HL-60 (cell line): ENCODE data around the gene ACTR3C.
"Not testable (repeated sequence)": the region's sequence is repeated elsewhere in the genome, so short reads cannot be mapped to it uniquely, and the experiment has no call there.

Experiments
- POLR2AphosphoS5 ChIP-seq: IDR thresholded peaks from 2 replicates; pipeline ENCODE4 v1.6.1; 2012; ENCODE audit warnings: low read depth
- TF ChIP-seq, protein P1 (sequence below): IDR thresholded peaks from one replicate; pipeline ENCODE4 v1.5.1; 2011; ENCODE audit warnings: low read length, control low read depth, inconsistent platforms; ENCODE audit not compliant: insufficient read depth
- TF ChIP-seq, protein P2 (sequence below): IDR thresholded peaks from 2 replicates; pipeline ENCODE4 v1.6.1; 2012; ENCODE audit warnings: low read depth; ENCODE audit not compliant: insufficient replicate concordance

DNA sequence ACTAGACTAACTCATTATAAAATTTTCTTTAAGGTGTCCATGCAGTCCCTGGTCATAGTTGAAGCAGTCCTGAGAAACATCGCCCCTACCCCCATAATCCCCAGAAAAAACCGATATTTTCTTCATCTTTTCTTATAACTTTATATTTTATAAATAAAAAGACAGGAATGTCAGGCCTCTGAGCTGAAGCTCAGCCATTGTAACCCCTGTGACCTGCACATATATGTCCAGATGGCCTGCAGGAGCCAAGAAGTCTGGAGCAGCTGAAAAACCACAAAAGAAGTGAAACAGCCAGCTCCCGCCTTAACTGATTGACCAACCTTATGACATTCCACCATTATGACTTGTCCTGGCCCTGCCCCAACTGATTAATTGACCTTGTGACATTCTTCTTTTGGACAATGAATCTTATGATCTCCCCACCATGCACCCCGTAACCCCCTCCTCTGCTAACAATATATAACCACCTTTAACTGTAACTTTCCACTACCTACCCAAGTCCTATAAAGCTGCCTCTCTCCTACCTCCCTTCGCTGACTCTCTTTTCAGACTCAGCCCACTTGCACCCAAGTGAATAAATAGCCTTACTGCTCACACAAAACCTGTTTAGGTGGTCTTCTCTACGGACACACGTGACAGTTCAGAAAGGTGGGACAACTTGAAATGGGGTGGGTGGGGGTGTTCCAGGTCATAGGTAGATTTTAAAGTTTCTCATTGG lies 10.5 kb downstream of the ACTR3C start:
- TF ChIP-seq, protein P1, sequence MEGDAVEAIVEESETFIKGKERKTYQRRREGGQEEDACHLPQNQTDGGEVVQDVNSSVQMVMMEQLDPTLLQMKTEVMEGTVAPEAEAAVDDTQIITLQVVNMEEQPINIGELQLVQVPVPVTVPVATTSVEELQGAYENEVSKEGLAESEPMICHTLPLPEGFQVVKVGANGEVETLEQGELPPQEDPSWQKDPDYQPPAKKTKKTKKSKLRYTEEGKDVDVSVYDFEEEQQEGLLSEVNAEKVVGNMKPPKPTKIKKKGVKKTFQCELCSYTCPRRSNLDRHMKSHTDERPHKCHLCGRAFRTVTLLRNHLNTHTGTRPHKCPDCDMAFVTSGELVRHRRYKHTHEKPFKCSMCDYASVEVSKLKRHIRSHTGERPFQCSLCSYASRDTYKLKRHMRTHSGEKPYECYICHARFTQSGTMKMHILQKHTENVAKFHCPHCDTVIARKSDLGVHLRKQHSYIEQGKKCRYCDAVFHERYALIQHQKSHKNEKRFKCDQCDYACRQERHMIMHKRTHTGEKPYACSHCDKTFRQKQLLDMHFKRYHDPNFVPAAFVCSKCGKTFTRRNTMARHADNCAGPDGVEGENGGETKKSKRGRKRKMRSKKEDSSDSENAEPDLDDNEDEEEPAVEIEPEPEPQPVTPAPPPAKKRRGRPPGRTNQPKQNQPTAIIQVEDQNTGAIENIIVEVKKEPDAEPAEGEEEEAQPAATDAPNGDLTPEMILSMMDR, result not testable (repeated sequence)
- TF ChIP-seq, protein P2, sequence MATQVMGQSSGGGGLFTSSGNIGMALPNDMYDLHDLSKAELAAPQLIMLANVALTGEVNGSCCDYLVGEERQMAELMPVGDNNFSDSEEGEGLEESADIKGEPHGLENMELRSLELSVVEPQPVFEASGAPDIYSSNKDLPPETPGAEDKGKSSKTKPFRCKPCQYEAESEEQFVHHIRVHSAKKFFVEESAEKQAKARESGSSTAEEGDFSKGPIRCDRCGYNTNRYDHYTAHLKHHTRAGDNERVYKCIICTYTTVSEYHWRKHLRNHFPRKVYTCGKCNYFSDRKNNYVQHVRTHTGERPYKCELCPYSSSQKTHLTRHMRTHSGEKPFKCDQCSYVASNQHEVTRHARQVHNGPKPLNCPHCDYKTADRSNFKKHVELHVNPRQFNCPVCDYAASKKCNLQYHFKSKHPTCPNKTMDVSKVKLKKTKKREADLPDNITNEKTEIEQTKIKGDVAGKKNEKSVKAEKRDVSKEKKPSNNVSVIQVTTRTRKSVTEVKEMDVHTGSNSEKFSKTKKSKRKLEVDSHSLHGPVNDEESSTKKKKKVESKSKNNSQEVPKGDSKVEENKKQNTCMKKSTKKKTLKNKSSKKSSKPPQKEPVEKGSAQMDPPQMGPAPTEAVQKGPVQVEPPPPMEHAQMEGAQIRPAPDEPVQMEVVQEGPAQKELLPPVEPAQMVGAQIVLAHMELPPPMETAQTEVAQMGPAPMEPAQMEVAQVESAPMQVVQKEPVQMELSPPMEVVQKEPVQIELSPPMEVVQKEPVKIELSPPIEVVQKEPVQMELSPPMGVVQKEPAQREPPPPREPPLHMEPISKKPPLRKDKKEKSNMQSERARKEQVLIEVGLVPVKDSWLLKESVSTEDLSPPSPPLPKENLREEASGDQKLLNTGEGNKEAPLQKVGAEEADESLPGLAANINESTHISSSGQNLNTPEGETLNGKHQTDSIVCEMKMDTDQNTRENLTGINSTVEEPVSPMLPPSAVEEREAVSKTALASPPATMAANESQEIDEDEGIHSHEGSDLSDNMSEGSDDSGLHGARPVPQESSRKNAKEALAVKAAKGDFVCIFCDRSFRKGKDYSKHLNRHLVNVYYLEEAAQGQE, result not testable (repeated sequence)
- TF ChIP-seq POLR2AphosphoS5, result not testable (repeated sequence)
